Esophagus muscularis mucosa (tissue), 4 donors: Measurements from ENCODE around the gene MRPL11. TPM values are rescaled to one million over a fixed set of nuclear protein-coding genes. Genes with fewer than 3 reads are reported as not detected.
"Not testable (repeated sequence)": the region's sequence is repeated elsewhere in the genome, so short reads cannot be mapped to it uniquely, and the experiment has no call there.

ENCODE experiments used
- DNase-seq: peaks from one replicate; pipeline ENCODE4 v3.0.0-alpha.2; 2017; ENCODE audit errors: extremely low spot score
- H3K27ac ChIP-seq, 4 donors: fragments of 200-600 bp; sonication (generic); replicated peaks in 1 of 4; 1 replicate in 3 of 4; 2 replicates in 1 of 4; pipeline ENCODE4 v1.5.1; 2016 to 2019; ENCODE audit warnings: mild to moderate bottlenecking in 1 of 4
- H3K27me3 ChIP-seq, 4 donors: fragments of 200-600 bp; sonication (generic); one replicate each; pipeline versions ENCODE4 v1.5.1 to v1.6.0; 2016 to 2019
- H3K36me3 ChIP-seq, 4 donors: fragments of 200-600 bp; sonication (generic); one replicate each; pipeline ENCODE4 v1.5.1; 2016 to 2019
- H3K4me1 ChIP-seq, 4 donors: fragments of 200-600 bp; sonication (generic); one replicate each; pipeline ENCODE4 v1.5.1; 2016 to 2019
- H3K4me3 ChIP-seq, 4 donors: fragments of 200-600 bp; sonication (generic); 1 replicate in 2 of 4; 2 replicates in 2 of 4; pipeline ENCODE4 v1.5.1; 2016 to 2019; ENCODE audit warnings: mild to moderate bottlenecking in 4 of 4, moderate library complexity in 1 of 4
- H3K9me3 ChIP-seq, 4 donors: fragments of 200-600 bp; sonication (generic); 1 replicate in 3 of 4; 2 replicates in 1 of 4; pipeline ENCODE4 v1.5.1; 2016 to 2019
- EP300 ChIP-seq: sonication (generic); formaldehyde crosslinking; IDR thresholded peaks from one replicate; pipeline ENCODE4 v1.6.1; 2017; ENCODE audit warnings: antibody characterized with exemption
- POLR2A ChIP-seq: fragments of 450-650 bp; IDR thresholded peaks from one replicate; pipeline ENCODE4 v1.6.1; 2017; ENCODE audit warnings: antibody characterized with exemption, moderate library complexity, mild to moderate bottlenecking, low read depth
- POLR2AphosphoS5 ChIP-seq, 2 donors: sonication (generic); formaldehyde crosslinking; IDR thresholded peaks; one replicate each; pipeline ENCODE4 v1.6.1; 2017; ENCODE audit warnings: antibody characterized with exemption in 2 of 2
- WGBS: methylation state at CpG from one replicate; pipeline ENCODE4 v1.1.5; 2018; 5-methylcytosine and 5-hydroxymethylcytosine counted together
- intact Hi-C: fragments of 100-400 bp; cut with DNase I; formaldehyde crosslinking; loops from one replicate; pipeline ENCODE4 v1.15.1; 2023
- total RNA-seq, 4 donors: library from RNA; depleted of rRNA; stranded (reverse); fragments of >200 nt; gene quantifications; one replicate each; pipeline versions ENCODE4 v1.1.0 to v1.2.1, GENCODE V29; 2016
- TF ChIP-seq, protein P1 (sequence below), 3 experiments: fragments of 200-600 bp in 2 of 3; fragments of 450-650 bp in 1 of 3; sonication (generic) in 2 of 3; IDR thresholded peaks; one replicate each; pipeline ENCODE4 v1.5.1; 2017 to 2019; ENCODE audit warnings: antibody characterized with exemption in 3 of 3, mild to moderate bottlenecking in 2 of 3, moderate library complexity in 1 of 3

MRPL11 gene
- total RNA-seq, 4 donors from 2014 or later, result 46.1 to 51.5 (median 48.7) TPM

DNA sequence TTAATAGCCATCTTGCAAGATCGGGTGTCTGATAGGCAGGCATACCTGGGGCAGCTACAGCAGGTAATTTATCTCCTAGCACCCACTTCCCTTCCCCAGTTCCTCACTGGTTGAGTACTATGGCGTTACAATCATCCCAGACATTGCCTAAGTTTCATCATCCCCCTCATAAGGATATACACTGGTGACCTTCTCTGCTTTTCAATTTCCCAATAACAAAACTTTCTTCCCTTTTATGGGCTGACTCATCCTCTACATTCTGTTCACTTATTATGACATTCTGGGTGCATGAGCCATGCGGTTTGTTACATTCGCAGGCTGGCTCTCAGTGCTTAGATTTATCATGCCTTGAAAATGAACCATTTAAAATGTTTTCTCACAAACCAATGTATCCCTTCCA, 5.0 kb upstream of the MRPL11 start:
- intact Hi-C loops, result no loop called here
- Histone ChIP-seq H3K4me1 (peaks cover 0 to 5% (median 0%) of the 10 kb centered on the region in 4 donors), H3K36me3 (no peaks in the 10 kb centered on the region), H3K27me3 (no peaks in the 10 kb centered on the region), H3K9me3 (peaks cover 0 to 12% (median 3%) of the 10 kb centered on the region in 4 donors), H3K27ac (no peak overlapping the region), H3K4me3 (no peak overlapping the region)
- TF ChIP-seq POLR2AphosphoS5 (IDR thresholded peaks at IDR 0.05) (no peak), EP300 (no peak), POLR2A (no peak)
- TF ChIP-seq, protein P1, sequence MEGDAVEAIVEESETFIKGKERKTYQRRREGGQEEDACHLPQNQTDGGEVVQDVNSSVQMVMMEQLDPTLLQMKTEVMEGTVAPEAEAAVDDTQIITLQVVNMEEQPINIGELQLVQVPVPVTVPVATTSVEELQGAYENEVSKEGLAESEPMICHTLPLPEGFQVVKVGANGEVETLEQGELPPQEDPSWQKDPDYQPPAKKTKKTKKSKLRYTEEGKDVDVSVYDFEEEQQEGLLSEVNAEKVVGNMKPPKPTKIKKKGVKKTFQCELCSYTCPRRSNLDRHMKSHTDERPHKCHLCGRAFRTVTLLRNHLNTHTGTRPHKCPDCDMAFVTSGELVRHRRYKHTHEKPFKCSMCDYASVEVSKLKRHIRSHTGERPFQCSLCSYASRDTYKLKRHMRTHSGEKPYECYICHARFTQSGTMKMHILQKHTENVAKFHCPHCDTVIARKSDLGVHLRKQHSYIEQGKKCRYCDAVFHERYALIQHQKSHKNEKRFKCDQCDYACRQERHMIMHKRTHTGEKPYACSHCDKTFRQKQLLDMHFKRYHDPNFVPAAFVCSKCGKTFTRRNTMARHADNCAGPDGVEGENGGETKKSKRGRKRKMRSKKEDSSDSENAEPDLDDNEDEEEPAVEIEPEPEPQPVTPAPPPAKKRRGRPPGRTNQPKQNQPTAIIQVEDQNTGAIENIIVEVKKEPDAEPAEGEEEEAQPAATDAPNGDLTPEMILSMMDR (IDR thresholded peaks at IDR 0.05), result no peak
- 76% methylated on average over 4 of the region's 4 CpGs for WGBS
- DNase-seq, result no peak

DNA sequence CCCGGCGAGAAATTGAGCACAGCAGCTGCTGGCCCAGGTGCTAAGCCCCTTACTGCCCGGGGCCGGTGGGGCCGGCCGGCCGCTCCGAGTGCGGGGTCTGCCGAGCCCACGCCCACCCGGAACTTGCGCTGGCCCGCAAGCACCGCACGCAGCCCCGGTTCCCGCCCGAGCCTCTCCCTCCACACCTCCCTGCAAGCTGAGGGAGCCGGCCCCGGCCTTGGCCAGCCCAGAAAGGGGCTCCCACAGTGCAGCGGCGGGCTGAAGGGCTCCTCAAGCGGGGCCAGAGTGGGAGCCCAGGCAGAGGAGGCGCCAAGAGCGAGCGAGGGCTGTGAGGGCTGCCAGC, 2.3 kb upstream of the MRPL11 start:
- 93% methylated on average over 8 of the region's 27 CpGs for WGBS
- peaks cover 0 to 12% (median 3%) of the 10 kb centered on the region in 4 donors for H3K9me3 ChIP-seq
- H3K36me3 ChIP-seq, result peaks cover 6 to 14% (median 12%) of the 10 kb centered on the region in 4 donors
- H3K27ac ChIP-seq, H3K4me3 ChIP-seq, intact Hi-C loops, H3K27me3 ChIP-seq, DNase-seq: not testable (repeated sequence)
- peaks cover 9 to 17% (median 14%) of the 10 kb centered on the region in 4 donors for H3K4me1 ChIP-seq

DNA sequence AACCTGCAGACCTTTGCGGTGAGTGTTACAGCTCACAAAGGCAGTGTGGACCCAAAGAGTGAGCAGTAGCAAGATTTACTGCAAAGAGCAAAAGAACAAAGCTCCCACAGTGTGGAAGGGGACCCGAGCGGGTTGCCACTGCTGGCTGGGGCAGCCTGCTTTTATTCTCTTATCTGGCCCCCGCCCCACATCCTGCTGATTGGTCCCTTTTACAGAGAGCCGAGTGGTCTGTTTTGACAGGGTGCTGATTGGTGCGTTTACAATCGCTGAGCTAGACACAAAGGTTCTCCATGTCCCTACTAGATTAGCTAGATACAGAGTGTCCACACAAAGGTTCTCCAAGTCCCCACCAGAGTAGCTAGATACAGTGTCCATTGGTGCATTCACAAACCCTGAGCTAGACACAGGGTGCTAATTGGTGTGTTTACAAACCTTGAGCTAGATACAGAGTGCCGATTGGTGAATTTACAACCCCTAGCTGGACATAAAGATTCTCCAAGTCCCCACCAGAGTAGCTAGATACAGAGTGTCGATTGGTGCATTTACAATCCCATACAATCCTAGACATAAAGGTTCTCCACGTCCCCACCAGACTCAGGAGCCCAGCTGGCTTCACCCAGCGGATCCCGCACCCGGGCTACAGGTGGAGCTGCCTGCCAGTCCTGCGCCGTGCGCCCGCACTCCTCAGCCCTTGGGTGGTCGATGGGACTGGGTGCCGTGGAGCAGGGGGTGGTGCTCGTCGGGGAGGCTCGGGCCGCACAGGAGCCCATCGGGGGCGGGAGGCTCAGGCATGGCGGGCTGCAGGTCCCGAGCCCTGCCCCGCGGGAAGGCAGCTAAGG, 1.7 kb upstream of the MRPL11 start:
- intact Hi-C loops, result not testable (repeated sequence)
- H3K4me1 ChIP-seq, result peaks cover 9 to 17% (median 14%) of the 10 kb centered on the region in 4 donors
- 90% methylated on average over 7 of the region's 29 CpGs for WGBS

DNA sequence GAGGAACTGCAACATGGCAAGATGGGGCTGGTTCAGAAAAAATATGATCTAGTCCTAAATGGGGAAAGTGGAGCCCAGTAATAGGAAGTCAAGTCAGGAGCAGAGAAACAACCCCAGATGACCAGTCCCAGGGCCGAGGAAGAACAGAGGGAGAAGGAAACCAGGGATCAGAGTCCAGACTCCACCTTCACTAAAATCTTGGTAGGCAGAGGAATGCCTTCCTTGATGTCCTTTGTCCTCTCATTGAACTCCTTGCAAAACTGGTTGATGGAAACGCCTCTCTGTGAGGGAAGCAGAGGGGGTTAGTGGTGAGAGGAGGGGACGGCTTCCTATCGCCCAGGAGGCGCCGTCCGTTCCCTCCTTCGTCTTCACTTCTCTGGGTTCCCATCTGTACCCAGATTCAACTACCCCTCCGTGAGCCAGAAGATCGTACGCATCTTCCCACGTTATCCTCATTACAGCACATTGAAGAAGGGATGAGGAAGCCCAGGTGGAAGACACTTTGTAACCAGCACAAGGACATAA, 607 bp downstream of the MRPL11 start:
- peaks cover 0 to 4% (median under 1%) of the 10 kb centered on the region in 4 donors for H3K9me3 ChIP-seq
- H3K4me3 ChIP-seq, result peak overlapping the region; percentile 76 to 98 (median 94)
- DNase-seq, result no peak
- peaks cover 9 to 17% (median 14%) of the 10 kb centered on the region in 4 donors for H3K4me1 ChIP-seq
- no peaks in the 10 kb centered on the region for H3K27me3 ChIP-seq
- H3K27ac ChIP-seq, result peak overlapping the region; percentile 79 to 89 (median 82)
- peaks cover 18 to 42% (median 33%) of the 10 kb centered on the region in 4 donors for H3K36me3 ChIP-seq
- WGBS, result 6% methylated on average over 12 of the region's 12 CpGs
- TF ChIP-seq, protein P1 (IDR thresholded peaks at IDR 0.05), result no peak
- TF ChIP-seq POLR2AphosphoS5 (IDR thresholded peaks at IDR 0.05), result no peak
- no peak for TF ChIP-seq EP300
- no peak for TF ChIP-seq POLR2A
- intact Hi-C loops, result no loop called here

More for the DNA sequence above, 1.7 kb upstream of the MRPL11 start:
- Histone ChIP-seq H3K36me3 (peaks cover 12 to 20% (median 18%) of the 10 kb centered on the region in 4 donors), H3K9me3 (peaks cover 0 to 12% (median 3%) of the 10 kb centered on the region in 4 donors)
- H3K27me3 ChIP-seq, H3K27ac ChIP-seq, H3K4me3 ChIP-seq, DNase-seq: not testable (repeated sequence)

DNA sequence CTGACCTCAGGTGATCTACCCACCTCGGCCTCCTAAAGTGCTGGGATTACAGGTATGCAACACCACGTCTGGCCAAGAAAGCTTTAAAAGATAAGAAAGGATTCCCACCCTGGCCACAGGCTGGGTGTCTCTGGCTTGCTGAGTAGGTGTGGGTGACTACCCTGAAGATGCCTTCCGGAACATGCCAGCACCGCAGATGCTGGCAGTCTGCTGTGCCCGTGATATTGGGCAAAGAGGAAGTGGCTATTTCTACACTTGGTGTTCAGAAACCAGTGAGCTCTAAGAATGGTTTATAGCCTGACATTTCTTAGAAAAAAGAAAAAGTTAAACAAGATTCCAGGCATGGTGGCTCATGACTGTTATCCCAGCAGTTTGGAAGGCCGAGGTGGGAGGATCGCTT, 6.1 kb downstream of the MRPL11 start:
- WGBS, result 78% methylated on average over 7 of the region's 7 CpGs

DNA sequence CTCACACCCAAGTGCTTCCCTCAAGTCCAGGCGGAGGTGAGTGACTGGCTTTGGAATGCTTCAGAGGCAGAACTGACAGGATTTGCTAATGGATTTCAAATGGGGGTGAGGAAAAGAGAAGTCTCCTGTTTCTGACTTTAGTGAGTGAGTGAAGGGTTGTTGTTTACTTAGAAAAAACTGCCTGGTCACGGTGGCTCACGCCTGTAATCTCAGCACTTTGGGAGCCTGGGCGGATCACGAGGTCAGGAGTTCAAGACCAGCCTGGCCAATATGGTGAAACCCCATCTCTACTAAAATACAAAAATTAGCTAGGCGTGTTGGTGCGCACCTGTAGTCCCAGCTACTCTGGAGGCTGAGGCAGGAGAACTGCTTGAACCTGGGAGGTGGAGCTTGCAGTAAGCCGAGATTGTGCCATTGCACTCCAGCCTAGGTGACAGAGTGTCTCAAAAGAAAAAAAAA, 6.7 kb downstream of the MRPL11 start:
- H3K36me3 ChIP-seq, result peaks cover 18 to 50% (median 37%) of the 10 kb centered on the region in 4 donors
- H3K4me1 ChIP-seq, H3K4me3 ChIP-seq, H3K9me3 ChIP-seq, H3K27ac ChIP-seq, intact Hi-C loops, H3K27me3 ChIP-seq, DNase-seq: not testable (repeated sequence)
- 91% methylated on average over 8 of the region's 8 CpGs for WGBS

More for the DNA sequence above, 6.1 kb downstream of the MRPL11 start:
- Histone ChIP-seq H3K9me3 (no peaks in the 10 kb centered on the region), H3K4me1 (peaks cover 1 to 8% (median 5%) of the 10 kb centered on the region in 4 donors), H3K4me3 (no peak overlapping the region), H3K27ac (no peak overlapping the region), H3K36me3 (peaks cover 18 to 53% (median 36%) of the 10 kb centered on the region in 4 donors), H3K27me3 (no peaks in the 10 kb centered on the region)
- DNase-seq, result no peak
- intact Hi-C loops, result no loop called here
- TF ChIP-seq, protein P1 (IDR thresholded peaks at IDR 0.05), result no peak
- TF ChIP-seq EP300, result no peak
- no peak for TF ChIP-seq POLR2AphosphoS5 (IDR thresholded peaks at IDR 0.05)
- TF ChIP-seq POLR2A, result no peak

DNA sequence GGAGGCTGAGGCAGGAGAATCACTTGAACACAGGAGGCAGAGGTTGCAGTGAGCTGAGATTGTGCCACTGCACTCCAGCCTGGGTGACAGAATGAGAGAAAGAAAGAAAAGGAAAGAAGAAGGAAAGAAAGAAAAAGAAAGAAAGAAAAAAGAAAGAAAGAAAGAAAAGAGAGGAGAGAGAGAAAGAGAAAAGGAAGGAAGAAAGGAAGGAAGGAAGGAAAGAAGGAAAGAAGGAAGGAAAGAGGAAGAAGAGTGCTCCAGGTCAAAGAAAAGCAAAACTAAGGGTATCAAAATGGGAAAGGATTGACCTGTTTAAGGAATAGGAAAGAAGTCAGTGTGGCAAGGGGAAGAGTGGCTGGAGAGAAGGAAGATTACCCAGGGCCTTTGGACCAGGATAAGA, 7.4 kb downstream of the MRPL11 start:
- H3K4me1 ChIP-seq, H3K27ac ChIP-seq, H3K9me3 ChIP-seq, DNase-seq, H3K27me3 ChIP-seq, H3K4me3 ChIP-seq, intact Hi-C loops: not testable (repeated sequence)
- H3K36me3 ChIP-seq, result peaks cover 16 to 50% (median 34%) of the 10 kb centered on the region in 4 donors
